ENCODE data around the gene FEZF1.

FEZF1 gene

DNA sequence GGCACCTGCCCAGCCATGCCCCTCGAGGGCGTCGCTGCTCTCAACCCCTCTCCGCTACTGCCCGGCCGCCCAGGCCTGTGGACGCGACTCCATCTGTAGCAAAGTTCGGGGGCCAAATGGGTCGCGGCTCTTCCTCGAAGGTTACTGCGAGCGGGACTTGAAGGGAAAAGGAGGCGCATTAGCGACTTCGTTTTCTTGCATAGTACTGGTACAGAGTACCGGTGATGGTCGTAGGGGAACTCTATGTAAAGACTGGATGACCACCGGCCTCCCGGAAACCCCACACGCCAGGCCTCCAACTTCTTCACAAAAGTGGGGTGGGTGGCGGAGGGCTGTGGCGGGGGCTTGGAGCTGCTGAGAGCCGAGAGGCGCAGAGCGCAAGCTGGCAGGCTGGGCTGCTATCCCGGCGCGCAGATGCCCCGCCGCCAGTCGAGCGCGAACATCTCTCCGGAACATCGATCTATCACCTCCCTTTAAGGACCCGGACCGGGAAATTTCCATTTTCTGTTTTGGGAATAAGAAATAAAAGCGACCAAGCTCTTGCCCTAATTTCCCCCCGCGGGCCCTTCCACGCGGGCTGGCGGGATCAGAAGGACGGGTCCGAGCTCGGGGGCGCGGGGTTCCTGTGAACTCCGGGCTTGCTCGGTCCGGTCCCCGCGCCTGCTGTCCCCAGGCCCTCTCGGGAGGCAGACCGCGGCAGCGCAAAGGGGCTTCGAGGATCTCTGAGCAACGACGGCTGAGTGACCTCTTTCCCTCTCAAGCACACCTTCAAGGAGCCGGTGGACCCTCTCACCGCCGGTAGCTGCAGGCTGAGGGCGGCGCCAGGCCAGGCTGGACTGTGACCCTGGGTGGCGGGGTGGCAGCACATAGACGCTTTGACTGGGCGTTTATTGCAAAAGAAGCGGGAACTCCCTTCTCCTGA, 12.2 kb upstream of the FEZF1 start:
- H3K27ac ChIP-seq (ENCODE audit: low read depth in 2 of 2, low read length in 2 of 2) = no peak overlapping the region
- no peak overlapping the region for H3K9ac ChIP-seq (ENCODE audit: low read depth in 1 of 2, low read length in 2 of 2)
- no peaks in the 10 kb centered on the region for H3K9me3 ChIP-seq (ENCODE audit: control insufficient read depth in 2 of 2, low read length in 2 of 2)
- peak overlapping the region in 1 of 2 donors; percentile 30 for H3K4me3 ChIP-seq (ENCODE audit: low read length in 2 of 2)
- H3K27me3 ChIP-seq (ENCODE audit: control insufficient read depth in 2 of 2, insufficient read depth in 2 of 2, low read length in 2 of 2) = peaks cover 41 to 60% of the 10 kb centered on the region in 2 donors
- peaks cover 0 to 2% of the 10 kb centered on the region in 2 donors for H3K4me1 ChIP-seq (ENCODE audit: control insufficient read depth in 2 of 2, insufficient read depth in 2 of 2, low read length in 2 of 2)
- H3K36me3 ChIP-seq (ENCODE audit: control insufficient read depth in 2 of 2, insufficient read depth in 2 of 2, low read length in 2 of 2) = no peaks in the 10 kb centered on the region

DNA sequence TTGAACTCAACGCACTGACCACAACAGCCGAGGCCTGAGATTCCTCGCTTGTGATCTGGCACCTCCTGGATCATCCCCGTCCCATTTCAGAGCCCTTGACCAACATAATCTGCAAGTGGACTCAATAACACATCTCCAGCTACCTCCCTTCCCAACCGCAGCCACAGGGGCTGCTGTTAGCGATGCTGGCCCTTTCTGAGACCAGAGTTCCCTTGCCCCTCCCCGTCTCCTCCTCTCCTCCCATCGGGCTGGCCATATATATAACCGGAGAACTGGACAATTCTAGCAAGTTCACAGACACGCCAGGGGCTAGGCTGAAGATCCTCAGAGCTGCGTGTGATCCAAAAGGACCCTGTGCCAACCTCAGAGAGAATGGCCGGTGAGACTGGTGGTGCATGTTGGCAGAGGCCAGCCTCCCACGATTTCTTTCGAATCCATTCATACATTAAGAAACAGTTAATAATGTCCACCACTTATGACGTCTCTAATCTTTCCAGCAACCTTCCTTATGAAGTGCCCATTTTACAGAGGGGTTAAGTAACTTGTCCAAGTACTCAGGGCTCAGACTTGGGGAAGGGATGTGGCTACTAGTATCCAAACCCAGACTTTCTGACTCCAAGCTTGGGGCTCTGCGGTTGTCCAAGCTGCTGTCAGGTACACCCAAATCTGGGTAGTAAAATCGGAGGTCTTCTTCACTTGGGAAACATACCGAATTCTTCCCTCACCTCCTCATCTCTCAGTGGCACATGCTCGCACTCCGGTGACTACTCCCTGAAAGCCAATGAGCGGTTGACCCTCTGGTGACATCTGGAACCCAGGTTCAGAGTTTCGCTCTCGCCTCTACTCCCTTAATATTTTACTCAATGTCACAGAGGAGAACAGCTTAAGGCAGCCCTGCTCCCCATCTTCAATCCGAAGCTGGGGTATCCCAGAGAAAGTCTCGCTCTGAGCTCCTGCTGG, 11.2 kb upstream of the FEZF1 start:
- Histone ChIP-seq H3K4me1 (ENCODE audit: control insufficient read depth in 2 of 2, insufficient read depth in 2 of 2, low read length in 2 of 2) (peaks cover 0 to 2% of the 10 kb centered on the region in 2 donors), H3K9me3 (ENCODE audit: control insufficient read depth in 2 of 2, low read length in 2 of 2) (no peaks in the 10 kb centered on the region), H3K36me3 (ENCODE audit: control insufficient read depth in 2 of 2, insufficient read depth in 2 of 2, low read length in 2 of 2) (no peaks in the 10 kb centered on the region), H3K27me3 (ENCODE audit: control insufficient read depth in 2 of 2, insufficient read depth in 2 of 2, low read length in 2 of 2) (peaks cover 50 to 70% of the 10 kb centered on the region in 2 donors), H3K9ac (ENCODE audit: low read depth in 1 of 2, low read length in 2 of 2) (no peak overlapping the region), H3K27ac (ENCODE audit: low read depth in 2 of 2, low read length in 2 of 2) (no peak overlapping the region), H3K4me3 (ENCODE audit: low read length in 2 of 2) (no peak overlapping the region)

DNA sequence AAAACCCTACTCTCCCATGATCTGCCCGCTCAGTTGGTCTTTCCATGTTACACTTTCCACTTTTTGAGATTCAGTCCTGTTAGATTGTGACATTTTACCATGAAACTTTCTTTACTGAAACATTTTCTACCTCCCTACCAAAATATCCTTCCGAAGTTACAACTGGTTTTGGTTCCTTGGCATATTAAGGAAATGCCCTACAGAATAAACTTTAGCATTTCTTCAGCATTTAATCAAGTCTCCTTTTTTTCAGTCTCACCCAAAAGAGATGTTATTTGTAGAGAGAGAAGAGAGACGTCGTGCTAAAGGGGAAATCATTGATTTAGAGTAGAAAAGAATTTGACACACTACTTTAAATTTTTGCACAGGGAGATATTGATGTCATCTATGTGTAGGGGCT, 9.7 kb upstream of the FEZF1 start:
- H3K9me3 ChIP-seq (ENCODE audit: control insufficient read depth in 2 of 2, low read length in 2 of 2) = no peaks in the 10 kb centered on the region
- no peak overlapping the region for H3K9ac ChIP-seq (ENCODE audit: low read depth in 1 of 2, low read length in 2 of 2)
- peaks cover 61 to 83% of the 10 kb centered on the region in 2 donors for H3K27me3 ChIP-seq (ENCODE audit: control insufficient read depth in 2 of 2, insufficient read depth in 2 of 2, low read length in 2 of 2)
- peaks cover 2 to 3% of the 10 kb centered on the region in 2 donors for H3K4me1 ChIP-seq (ENCODE audit: control insufficient read depth in 2 of 2, insufficient read depth in 2 of 2, low read length in 2 of 2)
- no peak overlapping the region for H3K4me3 ChIP-seq (ENCODE audit: low read length in 2 of 2)
- no peak overlapping the region for H3K27ac ChIP-seq (ENCODE audit: low read depth in 2 of 2, low read length in 2 of 2)
- H3K36me3 ChIP-seq (ENCODE audit: control insufficient read depth in 2 of 2, insufficient read depth in 2 of 2, low read length in 2 of 2) = no peaks in the 10 kb centered on the region

DNA sequence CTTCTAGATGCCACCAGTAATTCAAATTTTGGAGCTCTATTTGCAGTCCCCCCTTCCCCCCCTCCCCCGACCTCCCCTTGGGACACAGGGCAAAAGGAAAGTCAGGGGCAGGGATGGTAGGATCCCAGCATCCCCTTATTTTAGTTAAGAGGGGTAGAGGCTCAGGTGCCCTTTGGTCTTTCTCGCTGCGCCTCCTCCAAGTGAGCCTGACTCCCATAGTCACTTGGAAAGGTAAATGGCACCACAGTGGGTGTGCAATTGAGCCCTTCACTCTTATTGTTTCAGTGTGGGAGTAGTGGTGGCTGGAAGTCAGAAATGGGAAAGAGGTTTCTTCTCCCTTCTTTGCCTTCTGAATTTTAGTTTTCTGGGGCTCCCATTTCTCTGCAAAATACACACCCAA, 8.2 kb upstream of the FEZF1 start:
- H3K27ac ChIP-seq (ENCODE audit: low read depth in 2 of 2, low read length in 2 of 2) = no peak overlapping the region
- H3K36me3 ChIP-seq (ENCODE audit: control insufficient read depth in 2 of 2, insufficient read depth in 2 of 2, low read length in 2 of 2) = no peaks in the 10 kb centered on the region
- peaks cover 73 to 96% of the 10 kb centered on the region in 2 donors for H3K27me3 ChIP-seq (ENCODE audit: control insufficient read depth in 2 of 2, insufficient read depth in 2 of 2, low read length in 2 of 2)
- no peaks in the 10 kb centered on the region for H3K9me3 ChIP-seq (ENCODE audit: control insufficient read depth in 2 of 2, low read length in 2 of 2)
- H3K4me1 ChIP-seq (ENCODE audit: control insufficient read depth in 2 of 2, insufficient read depth in 2 of 2, low read length in 2 of 2) = peaks cover 2 to 3% of the 10 kb centered on the region in 2 donors
- no peak overlapping the region for H3K9ac ChIP-seq (ENCODE audit: low read depth in 1 of 2, low read length in 2 of 2)
- H3K4me3 ChIP-seq (ENCODE audit: low read length in 2 of 2) = no peak overlapping the region

DNA sequence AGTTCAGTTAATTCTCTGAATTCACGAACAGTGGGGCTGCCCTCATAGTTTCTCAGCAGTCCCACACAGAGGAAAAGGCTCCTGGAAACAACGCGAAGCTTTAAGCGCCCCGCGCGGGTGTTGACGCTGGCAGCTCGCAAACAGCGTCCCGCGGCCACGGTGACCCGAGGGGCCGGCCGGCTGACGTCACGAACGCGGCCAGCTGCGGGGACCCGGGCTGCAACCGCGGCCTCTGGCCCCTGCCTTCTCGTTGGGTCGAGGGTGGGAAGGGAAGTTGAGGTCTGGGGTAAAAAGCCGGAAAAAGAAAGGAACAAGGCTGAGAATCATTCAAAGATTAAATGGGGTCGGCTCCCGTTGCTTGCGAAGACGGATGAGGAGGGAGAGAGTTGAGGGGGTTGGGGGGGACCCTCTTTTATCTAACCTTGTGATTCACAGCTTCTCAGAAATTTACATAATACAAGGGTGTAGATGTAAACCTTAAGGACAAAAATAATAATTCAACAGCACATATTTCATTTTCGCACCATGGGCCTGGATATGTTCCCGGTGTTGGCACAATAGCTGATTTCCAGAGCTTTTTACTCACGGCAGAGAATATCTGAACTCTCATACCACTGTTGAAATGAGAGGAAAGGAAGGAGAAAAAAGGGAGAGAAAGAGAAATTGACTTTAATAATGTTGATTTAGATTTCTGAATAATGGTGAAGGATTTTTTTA, 7.3 kb upstream of the FEZF1 start:
- no peak overlapping the region for H3K9ac ChIP-seq (ENCODE audit: low read depth in 1 of 2, low read length in 2 of 2)
- no peak overlapping the region for H3K27ac ChIP-seq (ENCODE audit: low read depth in 2 of 2, low read length in 2 of 2)
- H3K36me3 ChIP-seq (ENCODE audit: control insufficient read depth in 2 of 2, insufficient read depth in 2 of 2, low read length in 2 of 2) = no peaks in the 10 kb centered on the region
- no peak overlapping the region for H3K4me3 ChIP-seq (ENCODE audit: low read length in 2 of 2)
- peaks cover 71 to 96% of the 10 kb centered on the region in 2 donors for H3K27me3 ChIP-seq (ENCODE audit: control insufficient read depth in 2 of 2, insufficient read depth in 2 of 2, low read length in 2 of 2)
- H3K4me1 ChIP-seq (ENCODE audit: control insufficient read depth in 2 of 2, insufficient read depth in 2 of 2, low read length in 2 of 2) = peaks cover under 1 to 3% of the 10 kb centered on the region in 2 donors
- no peaks in the 10 kb centered on the region for H3K9me3 ChIP-seq (ENCODE audit: control insufficient read depth in 2 of 2, low read length in 2 of 2)

DNA sequence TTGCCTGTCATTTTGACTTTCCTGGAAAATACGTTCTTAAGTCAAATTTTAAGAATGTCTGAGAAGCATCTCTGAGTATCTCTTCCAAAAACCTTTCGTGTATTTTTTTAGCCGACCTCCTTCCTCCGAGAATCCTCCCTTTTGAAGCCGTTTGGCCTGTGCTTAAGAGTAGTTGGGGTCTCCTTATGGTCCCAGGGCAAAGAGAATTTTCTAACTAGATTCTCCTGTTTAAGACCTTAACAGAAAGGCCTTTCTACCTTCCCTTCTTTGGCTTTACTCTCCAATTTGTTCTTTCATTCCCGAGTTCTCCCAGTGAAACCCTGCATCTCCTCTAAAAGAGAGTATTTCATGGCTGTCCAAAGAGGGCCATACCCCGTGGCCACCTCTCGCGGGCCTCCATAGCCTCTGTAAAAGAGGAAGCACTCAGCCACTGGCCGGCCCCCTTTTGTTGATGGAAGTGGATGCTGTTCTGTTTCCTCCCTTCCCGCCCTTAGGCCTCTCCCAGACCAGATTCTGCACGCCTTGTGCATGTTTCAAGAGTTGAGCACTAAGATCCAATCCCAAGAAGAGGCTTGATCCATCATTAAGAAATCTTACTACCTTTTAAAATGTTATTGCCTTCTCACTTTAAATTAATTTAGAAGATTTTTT, 6.6 kb upstream of the FEZF1 start:
- Histone ChIP-seq H3K9me3 (ENCODE audit: control insufficient read depth in 2 of 2, low read length in 2 of 2) (no peaks in the 10 kb centered on the region), H3K27me3 (ENCODE audit: control insufficient read depth in 2 of 2, insufficient read depth in 2 of 2, low read length in 2 of 2) (peaks cover 75 to 97% of the 10 kb centered on the region in 2 donors), H3K27ac (ENCODE audit: low read depth in 2 of 2, low read length in 2 of 2) (no peak overlapping the region), H3K4me1 (ENCODE audit: control insufficient read depth in 2 of 2, insufficient read depth in 2 of 2, low read length in 2 of 2) (peaks cover 0 to 3% of the 10 kb centered on the region in 2 donors), H3K9ac (ENCODE audit: low read depth in 1 of 2, low read length in 2 of 2) (no peak overlapping the region), H3K4me3 (ENCODE audit: low read length in 2 of 2) (no peak overlapping the region), H3K36me3 (ENCODE audit: control insufficient read depth in 2 of 2, insufficient read depth in 2 of 2, low read length in 2 of 2) (no peaks in the 10 kb centered on the region)

DNA sequence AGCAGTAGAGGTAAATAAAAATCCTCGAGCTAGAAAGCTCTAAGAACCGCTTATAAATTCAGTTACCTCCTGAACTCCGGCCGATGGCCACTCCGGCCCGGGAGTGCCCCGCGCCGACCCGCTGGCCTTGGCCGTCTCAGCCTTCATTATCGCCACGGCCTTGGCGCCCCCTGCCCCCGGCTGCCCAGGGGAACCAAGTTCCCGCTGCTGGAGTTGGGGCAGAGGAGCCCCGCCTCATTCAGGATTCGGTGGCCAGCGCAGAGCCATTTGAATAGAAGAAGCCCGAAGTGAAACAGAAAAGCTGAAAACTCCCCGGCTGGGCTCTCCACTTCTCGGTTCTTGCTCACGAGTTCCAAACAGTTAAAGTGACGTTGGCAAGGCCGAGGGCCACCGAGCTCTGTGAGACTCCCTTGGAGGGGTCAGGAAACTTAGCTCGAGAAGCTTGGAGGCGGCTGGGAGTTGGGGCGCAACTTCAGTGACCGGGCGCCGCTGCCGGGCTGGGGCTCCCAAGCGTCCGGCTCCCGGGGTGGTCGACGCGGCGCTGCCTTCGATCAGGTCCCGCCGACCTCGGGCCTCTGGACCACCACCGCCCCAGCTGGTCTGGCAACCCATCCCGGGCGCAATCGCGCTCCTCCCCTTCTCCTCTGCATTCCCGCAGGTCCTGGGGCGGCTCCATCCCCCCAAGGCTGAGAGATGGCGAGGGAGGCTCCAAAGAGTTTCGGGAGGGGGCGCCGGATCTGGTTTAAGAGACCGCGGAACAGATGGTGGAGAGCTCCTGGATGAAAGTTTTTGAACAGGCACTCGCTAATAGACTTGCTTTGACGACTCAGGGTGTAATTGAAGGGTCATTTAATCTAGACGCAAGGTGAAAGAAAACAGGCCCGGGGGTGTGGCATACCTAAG, 5.8 kb upstream of the FEZF1 start:
- Histone ChIP-seq H3K4me3 (ENCODE audit: low read length in 2 of 2) (peak overlapping the region; percentile 44), H3K9me3 (ENCODE audit: control insufficient read depth in 2 of 2, low read length in 2 of 2) (no peaks in the 10 kb centered on the region), H3K27ac (ENCODE audit: low read depth in 2 of 2, low read length in 2 of 2) (no peak overlapping the region), H3K36me3 (ENCODE audit: control insufficient read depth in 2 of 2, insufficient read depth in 2 of 2, low read length in 2 of 2) (no peaks in the 10 kb centered on the region), H3K27me3 (ENCODE audit: control insufficient read depth in 2 of 2, insufficient read depth in 2 of 2, low read length in 2 of 2) (peaks cover 72 to 96% of the 10 kb centered on the region in 2 donors), H3K4me1 (ENCODE audit: control insufficient read depth in 2 of 2, insufficient read depth in 2 of 2, low read length in 2 of 2) (peaks cover 3 to 4% of the 10 kb centered on the region in 2 donors), H3K9ac (ENCODE audit: low read depth in 1 of 2, low read length in 2 of 2) (no peak overlapping the region)

DNA sequence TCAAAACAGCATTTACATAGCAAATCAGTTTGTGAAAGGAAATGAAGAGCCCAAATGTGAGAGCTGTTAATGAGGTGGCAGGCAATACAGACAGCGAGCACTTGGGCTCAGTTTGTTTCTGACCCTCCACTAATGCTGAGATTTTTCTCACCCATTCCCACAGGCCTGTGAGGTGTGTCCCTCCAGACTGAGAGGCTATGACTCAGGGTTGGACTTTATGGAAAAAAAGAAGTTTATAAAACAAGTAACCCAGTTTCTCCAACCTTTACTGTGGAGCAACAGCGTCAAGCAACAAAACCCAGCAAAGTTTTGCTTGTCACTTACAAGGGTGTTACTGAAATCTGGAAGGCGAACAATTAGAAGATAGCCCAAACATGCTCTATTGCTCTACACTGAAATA, 4.9 kb upstream of the FEZF1 start:
- Histone ChIP-seq H3K27me3 (ENCODE audit: control insufficient read depth in 2 of 2, insufficient read depth in 2 of 2, low read length in 2 of 2) (peaks cover 66 to 93% of the 10 kb centered on the region in 2 donors), H3K27ac (ENCODE audit: low read depth in 2 of 2, low read length in 2 of 2) (no peak overlapping the region), H3K9ac (ENCODE audit: low read depth in 1 of 2, low read length in 2 of 2) (no peak overlapping the region), H3K4me3 (ENCODE audit: low read length in 2 of 2) (no peak overlapping the region), H3K4me1 (ENCODE audit: control insufficient read depth in 2 of 2, insufficient read depth in 2 of 2, low read length in 2 of 2) (peaks cover 3 to 9% of the 10 kb centered on the region in 2 donors), H3K36me3 (ENCODE audit: control insufficient read depth in 2 of 2, insufficient read depth in 2 of 2, low read length in 2 of 2) (no peaks in the 10 kb centered on the region), H3K9me3 (ENCODE audit: control insufficient read depth in 2 of 2, low read length in 2 of 2) (no peaks in the 10 kb centered on the region)
